Esophagus muscularis mucosa (tissue), 4 donors: ENCODE data around the gene DEFB124.

Source experiments
- CTCF ChIP-seq, 3 experiments: fragments of 200-600 bp in 2 of 3; fragments of 450-650 bp in 1 of 3; sonication (generic) in 2 of 3; IDR thresholded peaks; one replicate each; pipeline ENCODE4 v1.5.1; 2017 to 2019; ENCODE audit warnings: antibody characterized with exemption in 3 of 3, mild to moderate bottlenecking in 2 of 3, moderate library complexity in 1 of 3
- EP300 ChIP-seq: sonication (generic); formaldehyde crosslinking; IDR thresholded peaks from one replicate; pipeline ENCODE4 v1.6.1; 2017; ENCODE audit warnings: antibody characterized with exemption
- POLR2AphosphoS5 ChIP-seq, 2 donors: sonication (generic); formaldehyde crosslinking; IDR thresholded peaks; one replicate each; pipeline ENCODE4 v1.6.1; 2017; ENCODE audit warnings: antibody characterized with exemption in 2 of 2

- TF ChIP-seq EP300 (no peak), CTCF (IDR thresholded peaks at IDR 0.05) (no peak), POLR2AphosphoS5 (IDR thresholded peaks at IDR 0.05) (no peak)
Observed at GRCh38 chr20:31515775-31516107, 40.8 kb upstream of the DEFB124 start.
